ENCODE results near the gene SPAG8. TPM values are rescaled to one million over a fixed set of nuclear protein-coding genes. Genes with fewer than 3 reads are reported as not detected.

SPAG8 gene
- total and polyA plus RNA-seq, 2 experiments from 2014 or later: 0.45 TPM

DNA sequence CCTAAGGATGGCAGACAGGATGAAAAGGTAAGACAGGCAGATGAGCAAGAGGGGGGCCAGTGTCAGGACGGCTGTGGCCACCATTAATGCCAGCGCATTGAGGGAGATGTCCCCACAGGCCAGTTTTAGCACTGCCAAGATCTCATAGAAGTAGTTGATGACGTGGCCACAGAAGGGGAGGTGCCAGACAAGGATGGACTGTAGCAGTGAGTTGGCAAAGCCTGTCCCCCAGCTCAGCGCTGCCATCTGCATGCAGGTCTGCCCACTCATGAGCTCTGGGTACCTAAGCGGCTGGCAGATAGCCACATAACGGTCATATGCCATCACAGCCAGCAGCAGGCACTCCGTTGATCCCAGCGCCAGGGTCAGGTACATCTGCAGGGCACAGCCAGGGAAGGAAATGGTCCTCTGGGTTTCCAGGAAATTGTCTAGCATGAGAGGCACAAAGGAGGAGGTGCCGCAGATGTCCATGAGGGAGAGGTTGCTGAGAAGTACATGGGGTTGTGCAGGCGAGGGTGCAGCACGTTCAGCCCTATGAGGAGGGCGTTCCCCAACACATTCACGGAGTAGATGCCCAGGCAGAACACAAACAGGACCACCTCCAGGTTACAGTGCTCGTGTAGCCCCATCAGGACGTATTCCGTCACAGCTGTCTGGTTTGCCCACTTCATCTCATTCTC lies 47.4 kb upstream of the SPAG8 start:
- H3K4me1 ChIP-seq (ENCODE audit: insufficient read depth): peaks cover 2% of the 10 kb centered on the region; the same call in 1 of the 2 replicates
- no peak overlapping the region for H3K27ac Mint-ChIP-seq
- no peak overlapping the region for H3K27ac ChIP-seq (ENCODE audit: low read depth)
- H3K36me3 Mint-ChIP-seq (ENCODE audit: low read depth): no peaks in the 10 kb centered on the region
- TF ChIP-seq STAT1 (IDR thresholded peaks at IDR 0.05; ENCODE audit: unreplicated experiment): no peak
- TF ChIP-seq CTCF (conservative IDR thresholded peaks at IDR 0.05; ENCODE audit: low read depth in 2 of 2): peak in 1 of 2 experiments; percentile 25; a peak in 2 of 4 replicates
- TF ChIP-seq JUNB (IDR thresholded peaks at IDR 0.05; ENCODE audit: unreplicated experiment): no peak
- no peak for TF ChIP-seq NANOG (IDR thresholded peaks at IDR 0.05; ENCODE audit: borderline replicate concordance)
- no peaks in the 10 kb centered on the region for H3K27me3 ChIP-seq (ENCODE audit: insufficient read depth)
- H3K79me2 ChIP-seq (replicated peaks; ENCODE audit: insufficient read depth): no peaks in the 10 kb centered on the region
- no peaks in the 10 kb centered on the region for H3K9me3 Mint-ChIP-seq
- H3K27me3 Mint-ChIP-seq (ENCODE audit: insufficient read depth, low read depth, poor library complexity): peaks cover 13% of the 10 kb centered on the region
- DNase-seq (ENCODE audit: low spot score): no peak
- peaks cover 6% of the 10 kb centered on the region; the same call in 2 of the 3 replicates for H3K4me1 Mint-ChIP-seq
- H4K20me1 ChIP-seq (replicated peaks; ENCODE audit: insufficient read depth): no peaks in the 10 kb centered on the region
- no peaks in the 10 kb centered on the region for H3F3A ChIP-seq (replicated peaks; ENCODE audit: low read depth)
- no peak overlapping the region for H3K4me3 ChIP-seq
- peak; percentile 25; the same call in 2 of the 3 replicates for ATAC-seq
- H3K9me2 ChIP-seq (ENCODE audit: insufficient read depth): no peaks in the 10 kb centered on the region
- H3K36me3 ChIP-seq (ENCODE audit: insufficient read depth): no peaks in the 10 kb centered on the region
- H2AFZ ChIP-seq: no peak overlapping the region
- no peak overlapping the region for H3K4me2 ChIP-seq
- H3K4me3 Mint-ChIP-seq: no peak overlapping the region

DNA sequence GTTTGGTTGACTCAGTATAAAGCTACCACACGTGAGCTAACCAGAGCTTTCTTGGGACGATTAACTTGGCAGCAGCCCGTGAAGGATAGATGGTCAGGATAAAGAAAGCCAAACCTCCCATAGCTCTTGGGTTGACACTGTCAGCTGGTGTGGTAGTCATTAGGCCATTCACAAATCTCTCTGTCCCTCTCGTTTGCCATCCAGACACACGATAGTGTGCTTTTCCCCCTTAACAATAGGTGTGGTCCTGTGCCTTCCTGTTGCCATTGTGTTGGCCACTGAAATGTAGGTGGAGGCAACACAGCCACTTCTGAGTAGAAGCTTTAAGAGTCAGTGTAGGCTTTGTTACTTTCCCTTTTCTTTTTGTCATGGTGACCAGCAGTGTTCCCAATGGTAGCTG lies 46.4 kb upstream of the SPAG8 start:
- Mint-ChIP-seq H3K27me3 (ENCODE audit: insufficient read depth, low read depth, poor library complexity) (peaks cover 13% of the 10 kb centered on the region), H3K27ac (no peak overlapping the region), H3K36me3 (ENCODE audit: low read depth) (no peaks in the 10 kb centered on the region), H3K4me1 (peaks cover 6% of the 10 kb centered on the region; the same call in 2 of the 3 replicates), H3K4me3 (no peak overlapping the region), H3K9me3 (no peaks in the 10 kb centered on the region)
- Histone ChIP-seq H3K36me3 (ENCODE audit: insufficient read depth) (no peaks in the 10 kb centered on the region), H3K9me2 (ENCODE audit: insufficient read depth) (no peaks in the 10 kb centered on the region), H3K79me2 (replicated peaks; ENCODE audit: insufficient read depth) (no peaks in the 10 kb centered on the region), H3K4me3 (no peak overlapping the region), H3K27ac (ENCODE audit: low read depth) (no peak overlapping the region), H4K20me1 (replicated peaks; ENCODE audit: insufficient read depth) (no peaks in the 10 kb centered on the region), H3K4me1 (ENCODE audit: insufficient read depth) (no peaks in the 10 kb centered on the region), H3K27me3 (ENCODE audit: insufficient read depth) (no peaks in the 10 kb centered on the region), H3K4me2 (no peak overlapping the region), H2AFZ (no peak overlapping the region), H3F3A (replicated peaks; ENCODE audit: low read depth) (no peaks in the 10 kb centered on the region)
- TF ChIP-seq POLR2AphosphoS5 (IDR thresholded peaks at IDR 0.05; ENCODE audit: low read depth) (no peak), ZNF114 (CRISPR knock-in tag; IDR thresholded peaks at IDR 0.05) (no peak), ETS1 (IDR thresholded peaks at IDR 0.05) (no peak), CTCF (conservative IDR thresholded peaks at IDR 0.05; ENCODE audit: low read depth in 2 of 2) (no peak), NANOG (IDR thresholded peaks at IDR 0.05; ENCODE audit: borderline replicate concordance) (no peak), JUNB (IDR thresholded peaks at IDR 0.05; ENCODE audit: unreplicated experiment) (no peak), EZH2phosphoT487 (IDR thresholded peaks at IDR 0.05; ENCODE audit: unreplicated experiment) (no peak), STAT1 (IDR thresholded peaks at IDR 0.05; ENCODE audit: unreplicated experiment) (no peak)
- DNase-seq (ENCODE audit: low spot score) (no peak), ATAC-seq (no peak)

All from GM23338 (cell line).